ENCODE results near the gene DNAH2.

DNA sequence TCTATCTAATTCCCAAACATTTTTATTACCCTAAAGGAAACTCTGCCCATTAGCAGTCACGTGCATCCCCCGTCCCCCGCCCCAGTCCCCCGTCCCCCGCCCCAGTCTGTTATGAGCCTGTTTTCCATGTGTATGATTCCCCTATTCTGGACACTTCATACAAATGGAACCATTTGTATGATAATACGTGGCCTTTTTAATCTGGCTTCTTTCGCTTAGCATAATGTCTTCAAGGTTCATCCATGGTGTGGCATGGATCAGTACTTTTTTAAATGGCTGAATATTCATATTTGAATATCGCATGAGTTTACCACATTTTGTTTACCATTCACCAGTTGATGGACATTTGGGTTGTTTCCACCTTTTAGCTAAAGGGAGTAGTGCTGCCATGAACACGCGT, 49.5 kb downstream of the DNAH2 start:
- no peak for TF ChIP-seq TARDBP (IDR thresholded peaks at IDR 0.05)
- no peak for TF ChIP-seq SUZ12 (IDR thresholded peaks at IDR 0.05)
- TF ChIP-seq FOXM1 (IDR thresholded peaks at IDR 0.05; ENCODE audit: borderline replicate concordance) = no peak

Data from HEK293T (cell line).